CD4-positive, alpha-beta T cell treated with Interleukin-6 at 100 ng/mL for 8 hours (primary cell): ENCODE results near the gene HSP90AB1.
A peak's percentile ranks its signal among the peaks of the same experiment; 100 is the strongest.

Source experiments
- DNase-seq: peaks from one replicate; pipeline ENCODE4 v3.0.0-alpha.2; 2020; ENCODE audit warnings: mixed read lengths, low spot score

Gene HSP90AB1

GRCh38 chr6:44255871-44256774 lies 9.2 kb downstream of the HSP90AB1 start:
- DNase-seq, result no peak

- DNase-seq, result no peak
Measured at GRCh38 chr6:44256775-44257024, 9.8 kb downstream of the HSP90AB1 start.

GRCh38 chr6:44257025-44257752 lies 10.3 kb downstream of the HSP90AB1 start, which contains the start of gene SLC35B2:
SLC35B2 (minus strand) TSS chr6:44257528; CDS start chr6:44257410, 118 bp downstream.
- DNase-seq, result peak; percentile 53

- no peak for DNase-seq
Measured at GRCh38 chr6:44257753-44258324, 10.9 kb downstream of the HSP90AB1 start.

GRCh38 chr6:44258325-44258863 lies 11.5 kb downstream of the HSP90AB1 start:
- DNase-seq, result no peak

- no peak for DNase-seq
Measured at GRCh38 chr6:44258921-44259320, 12.0 kb downstream of the HSP90AB1 start.

GRCh38 chr6:44260011-44260410 lies 13.1 kb downstream of the HSP90AB1 start:
- DNase-seq, result no peak

- DNase-seq, result no peak
Measured at GRCh38 chr6:44260451-44261297, 13.8 kb downstream of the HSP90AB1 start.

GRCh38 chr6:44261581-44261980 lies 14.7 kb downstream of the HSP90AB1 start:
- no peak for DNase-seq

GRCh38 chr6:44262467-44263353 lies 15.8 kb downstream of the HSP90AB1 start:
- DNase-seq, result no peak

- DNase-seq, result peak; percentile 41
Measured at GRCh38 chr6:44263354-44264100, 16.6 kb downstream of the HSP90AB1 start.

- peak; percentile 33 for DNase-seq
Measured at GRCh38 chr6:44264154-44265006, 17.5 kb downstream of the HSP90AB1 start.

GRCh38 chr6:44265007-44265721 lies 18.3 kb downstream of the HSP90AB1 start, which contains the start of gene NFKBIE:
NFKBIE (minus strand) TSS chr6:44265551; CDS start chr6:44265346, 205 bp downstream.
- peak; percentile 93 for DNase-seq

- no peak for DNase-seq
Measured at GRCh38 chr6:44265722-44266233, 18.9 kb downstream of the HSP90AB1 start.

- no peak for DNase-seq
Measured at GRCh38 chr6:44266347-44266746, 19.4 kb downstream of the HSP90AB1 start.

GRCh38 chr6:44267252-44267651 lies 20.4 kb downstream of the HSP90AB1 start:
- DNase-seq, result no peak

GRCh38 chr6:44268095-44268628 lies 21.3 kb downstream of the HSP90AB1 start:
- DNase-seq, result peak; percentile 60
